Measurements from ENCODE around the gene PRRG2.

Gene PRRG2

DNA sequence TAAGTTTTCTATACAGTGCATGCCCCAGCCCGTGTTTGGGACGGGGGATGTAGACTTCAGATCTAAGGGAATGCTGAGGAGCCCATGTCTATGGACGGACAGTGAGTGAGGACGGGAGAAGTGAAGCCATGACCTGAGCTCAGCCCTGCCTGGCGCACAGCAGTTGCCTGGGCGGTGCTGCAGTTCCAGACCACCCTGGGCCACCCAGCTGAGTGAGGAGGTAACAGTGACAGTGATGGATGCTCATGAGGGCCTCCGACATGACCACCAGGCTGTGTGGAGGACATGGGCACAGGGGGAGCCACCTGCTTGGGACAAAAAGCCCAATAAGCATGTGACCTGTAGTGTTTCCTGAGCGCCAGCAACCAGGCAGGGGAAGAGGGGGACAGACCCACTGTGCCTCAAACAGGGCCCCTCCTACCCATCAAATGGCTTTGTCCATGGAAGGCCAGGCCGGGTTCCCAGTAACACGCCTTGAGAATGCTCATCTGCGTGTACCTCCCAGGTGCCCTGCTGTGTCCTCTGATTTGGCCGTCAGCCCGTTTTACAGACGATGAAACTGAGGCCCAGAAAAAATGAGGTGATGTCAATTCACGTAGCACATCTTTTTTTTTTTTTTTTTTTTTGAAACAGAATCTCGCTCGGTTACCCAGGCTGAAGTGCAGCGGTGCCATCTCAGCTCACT lies 23.3 kb upstream of the PRRG2 start:
- DNase-seq = no peak

DNA sequence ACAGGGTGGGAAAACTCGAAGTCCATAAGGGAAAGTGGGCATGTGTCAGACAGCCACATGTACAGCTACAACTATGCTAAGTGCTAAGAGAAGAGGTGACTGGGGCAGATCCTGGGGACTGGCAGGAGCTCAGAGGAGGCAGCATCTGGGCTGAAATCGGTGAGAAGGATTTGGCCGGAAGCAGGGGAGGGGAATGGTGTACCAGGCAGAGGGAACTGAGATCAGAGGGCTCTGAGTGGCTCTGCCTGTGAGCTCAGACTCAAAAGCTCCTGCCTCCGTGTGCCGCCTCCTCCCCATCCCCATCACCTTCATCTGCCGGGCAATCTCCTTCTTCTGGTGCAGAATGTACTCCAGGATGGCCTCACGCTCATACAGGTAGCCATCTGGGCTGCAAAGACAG lies 22.5 kb upstream of the PRRG2 start:
- DNase-seq = no peak

DNA sequence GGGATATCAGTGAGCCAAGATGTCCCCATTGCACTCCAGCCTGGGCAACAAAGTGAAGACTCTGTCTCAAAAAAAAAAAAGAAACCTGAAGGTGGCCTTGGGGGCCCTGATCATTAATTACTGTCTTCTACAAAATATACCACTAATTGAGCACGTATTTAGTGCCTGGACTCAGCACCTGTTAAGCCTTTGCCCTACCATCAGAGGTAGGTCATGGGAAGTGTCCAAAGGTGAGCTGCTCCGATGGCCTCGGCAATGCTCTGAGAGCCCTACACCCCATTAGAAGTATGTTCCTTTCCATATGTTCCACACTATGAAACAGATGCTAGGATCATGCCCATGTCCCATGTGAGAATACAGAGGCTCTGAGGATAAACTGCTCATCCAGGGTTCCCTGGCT lies 21.7 kb upstream of the PRRG2 start:
- DNase-seq = no peak

DNA sequence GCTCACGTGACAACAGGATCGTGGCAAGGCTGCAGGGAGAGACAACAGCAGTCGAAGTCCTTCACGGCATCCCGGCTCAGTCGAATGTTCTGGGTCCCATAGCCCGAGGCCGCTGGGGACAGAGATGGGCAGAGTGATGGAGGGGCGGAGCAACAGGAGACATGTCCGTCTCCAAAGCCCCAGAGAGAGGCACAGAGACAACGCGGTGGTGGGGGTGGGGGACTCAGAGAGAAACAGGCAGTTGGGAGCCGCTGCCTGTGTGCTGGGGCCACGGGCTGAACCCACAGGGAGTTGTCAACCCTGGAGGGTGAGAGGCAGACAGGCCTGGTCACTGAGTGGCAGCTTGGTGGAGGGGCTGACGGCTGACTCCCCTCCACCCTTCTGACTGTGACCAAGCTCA lies 21.2 kb upstream of the PRRG2 start:
- no peak for DNase-seq

DNA sequence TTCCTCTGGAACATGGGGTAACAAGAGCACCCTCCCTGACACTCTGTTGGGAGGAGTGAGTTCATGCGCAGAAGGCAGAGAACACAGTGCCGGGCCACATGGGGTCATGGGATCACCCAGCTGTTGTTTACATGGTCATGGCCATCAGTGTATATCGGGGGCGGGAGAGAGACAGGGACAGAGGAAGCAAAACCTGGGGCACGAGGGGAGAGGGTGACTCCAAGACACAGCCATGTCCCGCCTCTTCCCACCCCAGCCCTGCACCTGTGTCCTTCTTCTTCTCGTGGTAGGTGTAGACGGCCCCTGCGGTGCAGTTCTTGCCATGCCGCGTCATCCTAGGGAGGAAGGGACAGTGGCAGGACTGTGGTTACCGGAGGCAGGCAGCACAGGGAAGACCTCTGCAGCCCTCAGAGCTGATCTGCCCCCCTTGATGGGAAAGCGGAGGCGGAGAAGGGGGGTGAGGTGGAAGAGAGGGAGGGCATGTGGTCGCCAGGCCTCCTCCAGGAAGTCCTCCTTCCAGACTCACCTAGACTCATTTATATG lies 20.7 kb upstream of the PRRG2 start:
- no peak for DNase-seq

- DNase-seq = peak; percentile 63
Observed at GRCh38 chr19:49564616-49565045, 16.5 kb upstream of the PRRG2 start.

GRCh38 chr19:49565261-49565660 lies 15.9 kb upstream of the PRRG2 start:
- peak; percentile 52 for DNase-seq

GRCh38 chr19:49566302-49566701 lies 14.8 kb upstream of the PRRG2 start:
- no peak for DNase-seq

DNA sequence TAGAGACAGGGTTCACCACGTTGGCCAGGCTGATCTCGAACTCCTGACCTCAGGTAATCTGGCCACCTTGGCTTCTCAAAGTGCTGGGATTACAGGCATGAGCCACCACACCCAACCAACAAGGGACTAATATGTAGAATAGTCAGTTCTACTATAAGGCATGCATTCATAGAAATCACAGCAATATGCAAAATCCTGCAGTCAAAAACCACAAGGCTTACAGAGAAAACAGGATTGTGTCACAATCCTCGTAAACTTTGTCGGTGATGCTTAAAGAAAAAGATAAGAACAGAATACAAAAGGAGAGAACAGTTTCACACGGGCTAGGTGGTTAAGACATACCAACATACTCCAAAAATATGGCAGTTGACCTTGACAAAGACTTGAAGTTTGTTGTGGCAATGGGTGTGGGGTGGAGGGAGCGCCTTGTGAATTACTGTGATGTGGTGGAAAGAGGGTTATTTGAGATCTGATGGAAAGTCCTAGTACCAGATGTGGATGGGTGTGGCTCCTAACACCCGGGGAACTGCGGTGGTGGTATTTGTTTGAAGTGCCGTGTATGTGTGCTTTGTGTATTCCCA lies 13.2 kb upstream of the PRRG2 start:
- peak; percentile 71 for DNase-seq

- DNase-seq = peak; percentile 91
Observed at GRCh38 chr19:49570138-49570856, 10.8 kb upstream of the PRRG2 start.

GRCh38 chr19:49570997-49571676 lies 10.0 kb upstream of the PRRG2 start:
- DNase-seq = peak; percentile 43

DNA sequence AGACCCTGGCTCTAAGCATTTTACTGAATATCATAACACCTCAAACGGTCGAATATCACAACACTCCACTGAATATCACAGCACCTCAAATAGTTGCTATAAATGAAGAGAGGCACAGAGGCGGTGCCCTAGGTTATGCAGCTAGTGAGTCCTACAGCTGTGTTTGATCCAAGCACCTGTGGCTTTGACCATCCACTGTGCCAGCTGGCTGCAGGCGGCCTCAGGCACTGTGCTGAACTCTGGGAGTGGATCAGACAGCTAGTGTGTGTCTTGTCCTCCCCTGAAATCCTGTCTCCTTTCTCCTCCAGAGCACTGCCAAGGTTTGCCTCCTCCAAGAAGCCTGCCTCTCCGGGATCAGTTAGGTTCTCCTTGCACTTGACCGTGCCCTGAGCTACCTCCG lies 8.1 kb upstream of the PRRG2 start:
- DNase-seq = no peak

DNA sequence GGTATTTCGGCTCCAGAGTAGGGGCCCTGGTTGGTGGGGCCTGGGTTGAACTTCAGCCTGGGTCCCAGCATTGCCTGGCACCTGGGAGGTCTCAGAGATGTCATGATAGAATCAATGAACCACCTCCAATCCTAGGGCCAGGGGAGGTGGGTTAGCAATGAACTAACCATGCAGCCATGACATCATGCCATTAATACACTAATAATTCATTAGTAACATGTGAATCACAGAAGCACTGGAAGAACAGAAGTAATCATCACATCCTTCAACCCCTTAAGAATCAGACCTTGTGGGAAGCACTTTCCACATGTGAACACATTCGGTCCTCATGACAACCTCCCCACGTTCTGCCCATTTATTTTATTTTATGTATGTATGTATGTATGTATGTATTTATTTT lies 7.7 kb upstream of the PRRG2 start:
- DNase-seq = no peak

DNA sequence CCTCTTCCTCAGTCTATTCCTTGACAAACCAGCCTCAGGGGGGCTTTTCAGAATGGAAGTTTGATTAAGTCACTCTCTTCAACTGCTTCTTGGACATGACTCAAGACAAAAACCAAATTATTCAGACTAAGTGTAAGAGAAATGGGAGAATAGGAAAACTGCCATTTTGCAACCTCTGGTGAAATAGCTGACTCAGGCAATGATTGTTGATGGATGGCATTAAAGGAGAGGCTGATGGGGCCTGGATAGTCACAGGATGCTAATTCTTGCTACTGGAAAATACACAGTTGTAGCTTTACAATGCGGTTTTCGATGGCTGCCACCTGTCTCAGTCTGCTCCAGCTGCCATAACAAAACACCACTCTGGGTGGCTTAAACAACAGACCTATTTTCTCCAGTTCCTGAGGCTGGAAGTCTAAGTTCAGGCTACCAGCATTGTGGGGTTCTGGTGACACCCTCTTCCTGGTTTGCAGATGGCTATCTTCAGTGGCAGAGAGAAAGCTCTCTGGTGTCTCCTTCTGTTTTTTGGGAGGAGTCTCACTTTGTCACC lies 6.8 kb upstream of the PRRG2 start:
- peak; percentile 20 for DNase-seq

GRCh38 chr19:49579193-49579592 lies 1.9 kb upstream of the PRRG2 start:
- peak; percentile 10 for DNase-seq

- no peak for DNase-seq
Observed at GRCh38 chr19:49579947-49580263, 1.2 kb upstream of the PRRG2 start.

GRCh38 chr19:49580264-49581006 lies 681 bp upstream of the PRRG2 start, which contains the start of gene NOSIP:
NOSIP (minus strand) TSS chr19:49580556; CDS start chr19:49560691, 19,865 bp downstream.
- DNase-seq = peak; percentile 97

- no peak for DNase-seq
Observed at GRCh38 chr19:49583239-49583638, 2.1 kb downstream of the PRRG2 start.

DNA sequence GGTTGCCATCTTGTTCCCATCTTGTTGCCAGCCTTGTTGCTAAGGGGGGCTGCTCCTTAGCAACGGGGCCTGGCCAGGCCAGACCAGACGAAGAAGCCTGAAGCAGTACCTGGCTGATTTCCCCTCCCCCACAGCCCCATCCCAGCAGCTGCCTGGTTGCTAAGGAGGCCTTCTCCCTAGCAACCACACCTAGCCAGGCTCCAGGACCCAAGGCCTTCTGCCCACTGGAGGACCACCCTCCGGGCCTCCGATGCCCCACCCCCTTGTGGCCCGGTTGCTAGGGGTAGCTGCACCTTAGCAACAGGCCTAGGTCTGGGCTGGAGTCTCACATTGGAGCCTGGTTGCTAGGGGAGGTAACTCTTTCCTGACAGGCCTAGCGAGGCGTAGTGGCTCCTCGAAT lies 3.9 kb downstream of the PRRG2 start:
- DNase-seq = no peak

DNA sequence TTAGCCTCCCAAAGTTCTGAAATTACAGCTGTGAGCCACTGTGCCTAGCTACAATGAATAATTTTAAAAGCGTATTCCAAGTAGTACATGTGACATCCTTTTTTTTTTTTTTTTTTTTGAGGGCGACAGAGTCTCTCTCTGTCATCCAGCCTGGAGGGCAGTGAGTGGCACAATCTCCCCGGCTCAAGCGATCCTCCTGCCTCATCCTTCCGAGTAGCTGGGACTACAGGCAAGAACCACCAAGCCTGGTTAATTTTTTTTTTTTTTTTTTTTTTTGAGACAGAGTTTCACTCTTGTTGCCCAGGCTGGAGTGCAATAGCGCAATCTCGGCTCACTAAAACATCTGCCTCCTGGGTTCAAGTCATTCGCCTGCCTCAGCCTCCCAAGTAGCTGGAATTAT lies 6.1 kb downstream of the PRRG2 start:
- no peak for DNase-seq

GRCh38 chr19:49588365-49589122 lies 7.4 kb downstream of the PRRG2 start:
- no peak for DNase-seq

- peak; percentile 32 for DNase-seq
Observed at GRCh38 chr19:49589502-49589905, 8.4 kb downstream of the PRRG2 start.
